ENCODE data around the gene CMTM8. TPM values are rescaled to one million over a fixed set of nuclear protein-coding genes. Genes with fewer than 3 reads are reported as not detected.

The CMTM8 gene
- total RNA-seq, 1 experiment from 2014 or later: not detected

- DNase-seq (ENCODE audit: low read depth in 1 of 2, low spot score in 2 of 2): no peak
- H3K27me3 ChIP-seq (replicated peaks): 0 out of 2 replicates have a peak, but pooled peaks cover 3% of the 10 kb centered on the region
- no peak overlapping the region for H3K27ac ChIP-seq
- H3K4me1 ChIP-seq (replicated peaks): peaks cover 2% of the 10 kb centered on the region
- no peaks in the 10 kb centered on the region for H3K36me3 ChIP-seq
- H3K9me3 ChIP-seq (replicated peaks): no peaks in the 10 kb centered on the region
- no peak overlapping the region for H3K4me3 ChIP-seq
Measured at GRCh38 chr3:32359766-32360492, 121.4 kb downstream of the CMTM8 start.

DNA sequence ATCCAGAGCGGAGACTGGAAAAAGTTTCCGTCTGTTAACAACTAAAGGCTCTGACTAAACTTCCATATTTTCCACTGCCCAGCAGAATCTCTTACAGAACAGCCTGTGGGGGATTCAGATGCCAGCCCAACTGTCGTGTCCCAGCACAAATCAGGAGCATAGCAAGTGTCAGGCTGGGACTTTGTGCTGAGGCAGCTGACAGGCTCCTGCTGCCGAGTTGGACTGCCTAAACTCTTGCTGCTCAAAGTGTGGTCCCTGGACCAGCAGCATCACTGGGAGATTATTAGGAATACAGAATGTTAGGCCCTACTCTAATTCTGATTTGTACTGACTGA, 122.0 kb downstream of the CMTM8 start:
- no peaks in the 10 kb centered on the region for H3K9me3 ChIP-seq (replicated peaks)
- H3K27ac ChIP-seq: no peak overlapping the region
- no peak overlapping the region for H3K4me3 ChIP-seq
- 0 out of 2 replicates have a peak, but pooled peaks cover 3% of the 10 kb centered on the region for H3K27me3 ChIP-seq (replicated peaks)
- no peaks in the 10 kb centered on the region for H3K4me1 ChIP-seq (replicated peaks)
- DNase-seq (ENCODE audit: low read depth in 1 of 2, low spot score in 2 of 2): no peak
- H3K36me3 ChIP-seq: no peaks in the 10 kb centered on the region

- no peaks in the 10 kb centered on the region for H3K9me3 ChIP-seq (replicated peaks)
- no peak overlapping the region for H3K27ac ChIP-seq
- DNase-seq (ENCODE audit: low read depth in 1 of 2, low spot score in 2 of 2): peak in 1 of 2 experiments; percentile 49
- H3K27me3 ChIP-seq (replicated peaks): no peaks in the 10 kb centered on the region
- peaks cover 15% of the 10 kb centered on the region for H3K4me1 ChIP-seq (replicated peaks)
- no peaks in the 10 kb centered on the region for H3K36me3 ChIP-seq
- no peak overlapping the region for H3K4me3 ChIP-seq
Measured at GRCh38 chr3:32366638-32367397, 128.3 kb downstream of the CMTM8 start.

DNA sequence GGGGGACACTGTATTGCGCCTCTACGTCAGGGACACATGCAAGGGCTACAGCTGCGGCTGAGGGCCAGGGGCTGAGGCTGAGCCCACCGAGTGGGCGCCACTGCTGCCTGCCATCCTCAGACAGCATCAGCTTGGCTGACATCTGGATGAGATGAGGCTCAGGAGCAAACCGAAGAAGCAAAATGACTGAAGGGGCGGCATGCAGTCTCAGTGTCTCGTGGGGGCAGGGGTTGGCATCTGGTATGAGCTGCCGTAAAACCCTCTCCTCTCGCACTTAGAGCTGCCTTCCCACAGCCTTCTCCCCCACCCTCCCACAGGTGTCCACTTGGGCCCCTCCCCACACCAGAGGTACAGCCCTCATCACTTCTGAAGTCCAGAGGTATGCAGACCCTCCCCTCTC, 129.0 kb downstream of the CMTM8 start:
- no peaks in the 10 kb centered on the region for H3K27me3 ChIP-seq (replicated peaks)
- DNase-seq (ENCODE audit: low read depth in 1 of 2, low spot score in 2 of 2): no peak
- H3K36me3 ChIP-seq: no peaks in the 10 kb centered on the region
- no peak overlapping the region for H3K27ac ChIP-seq
- H3K9me3 ChIP-seq (replicated peaks): no peaks in the 10 kb centered on the region
- H3K4me1 ChIP-seq (replicated peaks): peaks cover 15% of the 10 kb centered on the region
- no peak overlapping the region for H3K4me3 ChIP-seq

DNA sequence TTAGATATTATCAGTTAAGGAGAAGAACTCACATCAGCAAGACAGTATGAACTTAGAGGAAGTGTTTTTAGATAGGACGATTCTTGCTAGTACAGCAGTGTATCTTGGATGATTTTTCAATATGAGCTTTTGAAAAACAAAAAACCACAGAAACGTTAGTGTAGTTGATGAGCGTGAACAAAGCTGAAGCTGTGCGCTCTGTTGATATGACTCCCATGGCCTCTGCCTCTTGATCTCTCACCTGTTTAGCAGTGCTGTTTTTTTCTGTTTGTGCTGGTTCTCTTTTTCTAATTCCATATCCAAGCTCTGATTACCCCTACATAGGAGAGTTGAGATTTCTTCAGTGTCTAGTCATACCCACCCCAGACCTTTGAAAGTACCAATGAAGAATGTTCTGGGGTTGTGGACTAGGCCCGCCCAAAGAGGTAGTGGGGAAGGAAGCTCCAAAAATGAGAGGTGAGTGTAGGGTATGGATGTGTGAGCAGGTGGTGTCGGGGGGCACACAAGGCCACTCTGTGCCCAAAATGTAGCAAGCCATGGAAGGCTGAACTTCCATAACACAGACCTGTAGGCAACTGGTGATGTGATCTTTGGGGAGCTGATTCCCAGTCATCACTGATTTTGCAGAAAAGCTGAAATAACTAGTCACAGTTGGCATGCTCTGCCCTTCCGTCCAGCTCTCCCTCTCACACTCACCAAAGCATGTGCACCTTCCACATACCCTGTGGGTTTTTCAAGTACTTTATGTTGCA, 133.2 kb downstream of the CMTM8 start:
- Histone ChIP-seq H3K4me1 (replicated peaks) (peaks cover 16% of the 10 kb centered on the region), H3K4me3 (no peak overlapping the region), H3K27me3 (replicated peaks) (no peaks in the 10 kb centered on the region), H3K9me3 (replicated peaks) (no peaks in the 10 kb centered on the region), H3K36me3 (no peaks in the 10 kb centered on the region), H3K27ac (no peak overlapping the region)
- no peak for DNase-seq (ENCODE audit: low read depth in 1 of 2, low spot score in 2 of 2)

- Histone ChIP-seq H3K4me1 (replicated peaks) (peaks cover 11% of the 10 kb centered on the region), H3K27me3 (replicated peaks) (no peaks in the 10 kb centered on the region), H3K36me3 (no peaks in the 10 kb centered on the region), H3K9me3 (replicated peaks) (no peaks in the 10 kb centered on the region), H3K4me3 (no peak overlapping the region), H3K27ac (no peak overlapping the region)
- no peak for DNase-seq (ENCODE audit: low read depth in 1 of 2, low spot score in 2 of 2)
Measured at GRCh38 chr3:32372213-32372490, 133.7 kb downstream of the CMTM8 start.

DNA sequence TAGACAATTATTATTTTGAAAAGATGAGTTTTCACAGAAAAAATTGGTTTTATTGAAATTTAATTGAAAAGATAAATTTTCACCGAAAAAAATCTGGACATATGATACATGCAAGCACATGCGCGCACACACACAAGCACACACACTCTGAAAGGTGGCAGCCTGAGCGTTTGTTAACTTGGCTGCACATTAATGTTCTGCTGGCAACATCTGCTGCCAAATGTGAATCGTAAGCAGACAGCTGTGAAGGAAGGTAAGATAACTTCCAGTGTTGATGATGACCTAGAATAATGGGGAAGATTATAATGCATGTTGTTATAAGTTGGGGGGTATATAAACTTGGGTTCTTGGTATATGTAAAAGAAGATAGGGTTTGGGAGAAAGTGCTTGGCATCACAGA, 134.8 kb downstream of the CMTM8 start:
- H3K27ac ChIP-seq: no peak overlapping the region
- H3K36me3 ChIP-seq: no peaks in the 10 kb centered on the region
- H3K4me3 ChIP-seq: no peak overlapping the region
- H3K4me1 ChIP-seq (replicated peaks): 0 out of 2 replicates have a peak, but pooled peaks cover 8% of the 10 kb centered on the region
- H3K9me3 ChIP-seq (replicated peaks): no peaks in the 10 kb centered on the region
- H3K27me3 ChIP-seq (replicated peaks): no peaks in the 10 kb centered on the region
- no peak for DNase-seq (ENCODE audit: low read depth in 1 of 2, low spot score in 2 of 2)

- Histone ChIP-seq H3K9me3 (replicated peaks) (no peaks in the 10 kb centered on the region), H3K27ac (no peak overlapping the region), H3K36me3 (no peaks in the 10 kb centered on the region)
Measured at GRCh38 chr3:32373844-32374243, 135.4 kb downstream of the CMTM8 start.

DNA sequence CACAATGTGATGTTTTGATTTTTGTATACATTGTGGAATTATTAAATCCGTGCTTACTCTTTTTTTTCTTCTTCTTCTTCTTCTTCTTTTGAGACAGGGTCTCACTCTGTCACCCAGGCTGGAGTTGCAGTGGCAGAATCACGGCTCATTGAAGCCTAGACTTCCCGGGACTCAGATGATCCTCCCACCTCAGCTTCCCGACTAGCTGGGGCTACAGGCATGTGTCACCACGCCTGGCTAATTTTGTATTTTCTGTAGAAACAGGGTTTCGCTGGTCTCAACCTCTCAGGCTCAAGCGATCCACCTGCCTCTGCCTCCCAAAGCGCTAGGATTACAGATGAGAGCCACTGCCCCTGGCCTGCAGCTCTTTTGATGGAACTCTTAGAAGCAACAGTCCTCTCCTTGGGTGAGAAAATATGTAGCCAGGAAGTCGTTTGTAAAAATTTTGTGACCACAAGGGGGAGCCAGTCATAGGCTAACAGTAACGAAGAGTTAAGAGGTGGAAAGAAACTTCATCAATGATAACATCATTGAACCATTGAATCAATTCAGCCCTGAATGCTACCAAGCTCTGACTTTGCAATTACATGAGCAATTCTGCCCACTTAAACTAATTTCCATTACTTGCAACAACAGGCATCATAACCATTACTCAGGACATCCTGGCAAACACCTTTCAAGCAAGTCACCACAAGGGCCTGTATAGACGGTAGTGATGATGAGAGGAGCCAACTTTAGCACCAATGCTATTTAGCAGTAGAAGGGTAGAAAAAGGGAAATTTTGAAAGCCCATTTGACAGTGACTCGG, 136.5 kb downstream of the CMTM8 start:
- DNase-seq (ENCODE audit: low read depth in 1 of 2, low spot score in 2 of 2): peak; percentile 52 to 60
- Histone ChIP-seq H3K4me3 (no peak overlapping the region), H3K27me3 (replicated peaks) (peaks cover 2% of the 10 kb centered on the region; the same call in 1 of the 2 replicates), H3K36me3 (no peaks in the 10 kb centered on the region), H3K4me1 (replicated peaks) (0 out of 2 replicates have a peak, but pooled peaks cover 8% of the 10 kb centered on the region), H3K27ac (no peak overlapping the region), H3K9me3 (replicated peaks) (no peaks in the 10 kb centered on the region)

More at GRCh38 chr3:32373844-32374243, 135.4 kb downstream of the CMTM8 start:
- DNase-seq (ENCODE audit: low read depth in 1 of 2, low spot score in 2 of 2): no peak
- Histone ChIP-seq H3K27me3 (replicated peaks) (no peaks in the 10 kb centered on the region), H3K4me1 (replicated peaks) (0 out of 2 replicates have a peak, but pooled peaks cover 8% of the 10 kb centered on the region), H3K4me3 (no peak overlapping the region)

GRCh38 chr3:32375596-32375930, 137.1 kb downstream of the CMTM8 start:
- H3K27me3 ChIP-seq (replicated peaks): peaks cover 6% of the 10 kb centered on the region; the same call in 1 of the 2 replicates
- DNase-seq (ENCODE audit: low read depth in 1 of 2, low spot score in 2 of 2): no peak
- no peaks in the 10 kb centered on the region for H3K36me3 ChIP-seq
- 0 out of 2 replicates have a peak, but pooled peaks cover 8% of the 10 kb centered on the region for H3K4me1 ChIP-seq (replicated peaks)
- no peak overlapping the region for H3K27ac ChIP-seq
- H3K9me3 ChIP-seq (replicated peaks): no peaks in the 10 kb centered on the region
- no peak overlapping the region for H3K4me3 ChIP-seq

GRCh38 chr3:32376115-32376514, 137.6 kb downstream of the CMTM8 start:
- Histone ChIP-seq H3K9me3 (replicated peaks) (no peaks in the 10 kb centered on the region), H3K27ac (no peak overlapping the region), H3K36me3 (no peaks in the 10 kb centered on the region), H3K4me1 (replicated peaks) (0 out of 2 replicates have a peak, but pooled peaks cover 8% of the 10 kb centered on the region), H3K4me3 (no peak overlapping the region), H3K27me3 (replicated peaks) (peaks cover 6% of the 10 kb centered on the region; the same call in 1 of the 2 replicates)
- DNase-seq (ENCODE audit: low read depth in 1 of 2, low spot score in 2 of 2): peak in 1 of 2 experiments; percentile 37

DNA sequence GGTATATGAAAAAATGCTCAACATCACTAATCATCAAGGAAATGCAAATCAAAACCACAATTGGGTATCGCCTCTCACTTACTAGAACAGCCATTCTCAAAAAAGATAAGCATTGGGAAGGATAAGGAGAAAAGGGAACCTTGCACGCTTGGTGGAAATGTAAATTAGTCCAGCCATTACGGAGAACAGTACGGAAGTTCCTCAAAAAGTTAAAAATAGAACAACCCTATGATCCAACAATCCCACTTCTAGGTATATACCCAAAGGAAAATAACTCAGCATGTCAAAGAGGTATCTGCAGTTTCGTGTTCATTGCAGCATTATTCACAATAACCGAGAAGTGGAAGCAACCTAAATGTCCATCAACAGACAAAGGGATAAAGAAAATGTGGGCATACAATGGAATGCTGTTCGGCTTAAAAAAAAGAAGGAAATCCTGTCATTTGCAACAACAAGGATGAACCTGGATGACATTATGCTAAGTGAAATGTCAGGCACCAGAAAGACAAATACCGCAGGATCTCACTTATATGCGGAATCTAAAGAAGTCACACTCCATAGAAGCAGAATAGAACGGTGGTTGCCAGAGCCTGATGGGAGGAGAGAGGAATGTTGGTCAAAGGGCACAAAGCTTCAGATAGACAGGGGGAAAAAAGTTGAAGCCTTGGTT, 141.5 kb downstream of the CMTM8 start:
- Histone ChIP-seq H3K27me3 (replicated peaks) (peaks cover 6% of the 10 kb centered on the region; the same call in 1 of the 2 replicates), H3K4me3 (no peak overlapping the region), H3K36me3 (no peaks in the 10 kb centered on the region), H3K27ac (no peak overlapping the region), H3K9me3 (replicated peaks) (no peaks in the 10 kb centered on the region), H3K4me1 (replicated peaks) (0 out of 2 replicates have a peak, but pooled peaks cover 8% of the 10 kb centered on the region)
- no peak for DNase-seq (ENCODE audit: low read depth in 1 of 2, low spot score in 2 of 2)

GRCh38 chr3:32381922-32382321, 143.4 kb downstream of the CMTM8 start:
- Histone ChIP-seq H3K36me3 (no peaks in the 10 kb centered on the region), H3K4me1 (replicated peaks) (no peaks in the 10 kb centered on the region), H3K27ac (no peak overlapping the region), H3K9me3 (replicated peaks) (no peaks in the 10 kb centered on the region), H3K27me3 (replicated peaks) (peaks cover 6% of the 10 kb centered on the region; the same call in 1 of the 2 replicates), H3K4me3 (no peak overlapping the region)
- DNase-seq (ENCODE audit: low read depth in 1 of 2, low spot score in 2 of 2): no peak

Data from SJSA1 (cell line).